Measurements from ENCODE around the gene TREH.

TREH gene

GRCh38 chr11:118649941-118650340 lies 29.5 kb downstream of the TREH start:
- Histone ChIP-seq H3K9me3 (ENCODE audit: control insufficient read depth in 1 of 2, low read length in 2 of 2) (no peaks in the 10 kb centered on the region), H3K9ac (ENCODE audit: low read depth in 1 of 2, low read length in 2 of 2) (no peak overlapping the region), H3K4me3 (ENCODE audit: low read depth in 1 of 2, low read length in 2 of 2) (no peak overlapping the region), H3K27ac (ENCODE audit: low read depth, low read length) (no peak overlapping the region), H3K36me3 (ENCODE audit: control insufficient read depth in 1 of 2, insufficient read depth in 2 of 2, low read length in 2 of 2) (peaks cover 14 to 62% of the 10 kb centered on the region in 2 donors), H3K4me1 (ENCODE audit: control insufficient read depth in 1 of 2, insufficient read depth in 2 of 2, low read length in 2 of 2) (peaks cover 5 to 8% of the 10 kb centered on the region in 2 donors), H3K27me3 (ENCODE audit: control insufficient read depth in 1 of 2, insufficient read depth in 2 of 2, low read length in 2 of 2) (no peaks in the 10 kb centered on the region)

GRCh38 chr11:118648291-118648690 lies 31.2 kb downstream of the TREH start:
- Histone ChIP-seq H3K9me3 (ENCODE audit: control insufficient read depth in 1 of 2, low read length in 2 of 2) (no peaks in the 10 kb centered on the region), H3K4me1 (ENCODE audit: control insufficient read depth in 1 of 2, insufficient read depth in 2 of 2, low read length in 2 of 2) (peaks cover 6 to 9% of the 10 kb centered on the region in 2 donors), H3K27me3 (ENCODE audit: control insufficient read depth in 1 of 2, insufficient read depth in 2 of 2, low read length in 2 of 2) (no peaks in the 10 kb centered on the region), H3K9ac (ENCODE audit: low read depth in 1 of 2, low read length in 2 of 2) (no peak overlapping the region), H3K36me3 (ENCODE audit: control insufficient read depth in 1 of 2, insufficient read depth in 2 of 2, low read length in 2 of 2) (peaks cover 17 to 69% of the 10 kb centered on the region in 2 donors), H3K27ac (ENCODE audit: low read depth, low read length) (no peak overlapping the region), H3K4me3 (ENCODE audit: low read depth in 1 of 2, low read length in 2 of 2) (no peak overlapping the region)

GRCh38 chr11:118646393-118646792 lies 33.1 kb downstream of the TREH start:
- no peaks in the 10 kb centered on the region for H3K27me3 ChIP-seq (ENCODE audit: control insufficient read depth in 1 of 2, insufficient read depth in 2 of 2, low read length in 2 of 2)
- H3K4me1 ChIP-seq (ENCODE audit: control insufficient read depth in 1 of 2, insufficient read depth in 2 of 2, low read length in 2 of 2), result peaks cover 25 to 28% of the 10 kb centered on the region in 2 donors
- no peaks in the 10 kb centered on the region for H3K9me3 ChIP-seq (ENCODE audit: control insufficient read depth in 1 of 2, low read length in 2 of 2)
- no peak overlapping the region for H3K4me3 ChIP-seq (ENCODE audit: low read depth in 1 of 2, low read length in 2 of 2)
- peaks cover 17 to 62% of the 10 kb centered on the region in 2 donors for H3K36me3 ChIP-seq (ENCODE audit: control insufficient read depth in 1 of 2, insufficient read depth in 2 of 2, low read length in 2 of 2)
- H3K9ac ChIP-seq (ENCODE audit: low read depth in 1 of 2, low read length in 2 of 2), result no peak overlapping the region
- H3K27ac ChIP-seq (ENCODE audit: low read depth, low read length), result no peak overlapping the region

GRCh38 chr11:118645066-118645715 lies 34.3 kb downstream of the TREH start:
- H3K27ac ChIP-seq (ENCODE audit: low read depth, low read length), result no peak overlapping the region

GRCh38 chr11:118644496-118644895 lies 35.0 kb downstream of the TREH start:
- Histone ChIP-seq H3K9ac (ENCODE audit: low read depth in 1 of 2, low read length in 2 of 2) (no peak overlapping the region), H3K27ac (ENCODE audit: low read depth, low read length) (no peak overlapping the region), H3K9me3 (ENCODE audit: control insufficient read depth in 1 of 2, low read length in 2 of 2) (no peaks in the 10 kb centered on the region), H3K4me3 (ENCODE audit: low read depth in 1 of 2, low read length in 2 of 2) (no peak overlapping the region), H3K4me1 (ENCODE audit: control insufficient read depth in 1 of 2, insufficient read depth in 2 of 2, low read length in 2 of 2) (peaks cover 29 to 33% of the 10 kb centered on the region in 2 donors), H3K36me3 (ENCODE audit: control insufficient read depth in 1 of 2, insufficient read depth in 2 of 2, low read length in 2 of 2) (peaks cover 7 to 44% of the 10 kb centered on the region in 2 donors), H3K27me3 (ENCODE audit: control insufficient read depth in 1 of 2, insufficient read depth in 2 of 2, low read length in 2 of 2) (no peaks in the 10 kb centered on the region)

More at GRCh38 chr11:118645066-118645715, 34.3 kb downstream of the TREH start:
- Histone ChIP-seq H3K36me3 (ENCODE audit: control insufficient read depth in 1 of 2, insufficient read depth in 2 of 2, low read length in 2 of 2) (peaks cover 9 to 51% of the 10 kb centered on the region in 2 donors), H3K9ac (ENCODE audit: low read depth in 1 of 2, low read length in 2 of 2) (no peak overlapping the region), H3K9me3 (ENCODE audit: control insufficient read depth in 1 of 2, low read length in 2 of 2) (no peaks in the 10 kb centered on the region), H3K4me3 (ENCODE audit: low read depth in 1 of 2, low read length in 2 of 2) (no peak overlapping the region), H3K4me1 (ENCODE audit: control insufficient read depth in 1 of 2, insufficient read depth in 2 of 2, low read length in 2 of 2) (peaks cover 34 to 40% of the 10 kb centered on the region in 2 donors), H3K27me3 (ENCODE audit: control insufficient read depth in 1 of 2, insufficient read depth in 2 of 2, low read length in 2 of 2) (no peaks in the 10 kb centered on the region)

- Histone ChIP-seq H3K9ac (ENCODE audit: low read depth in 1 of 2, low read length in 2 of 2) (no peak overlapping the region), H3K27ac (ENCODE audit: low read depth, low read length) (no peak overlapping the region), H3K36me3 (ENCODE audit: control insufficient read depth in 1 of 2, insufficient read depth in 2 of 2, low read length in 2 of 2) (peaks cover 7 to 44% of the 10 kb centered on the region in 2 donors), H3K27me3 (ENCODE audit: control insufficient read depth in 1 of 2, insufficient read depth in 2 of 2, low read length in 2 of 2) (no peaks in the 10 kb centered on the region), H3K4me3 (ENCODE audit: low read depth in 1 of 2, low read length in 2 of 2) (no peak overlapping the region), H3K9me3 (ENCODE audit: control insufficient read depth in 1 of 2, low read length in 2 of 2) (no peaks in the 10 kb centered on the region), H3K4me1 (ENCODE audit: control insufficient read depth in 1 of 2, insufficient read depth in 2 of 2, low read length in 2 of 2) (peaks cover 29 to 33% of the 10 kb centered on the region in 2 donors)
Observed at GRCh38 chr11:118643995-118644345, 35.5 kb downstream of the TREH start.

GRCh38 chr11:118643142-118643994 lies 36.1 kb downstream of the TREH start:
- no peak overlapping the region for H3K4me3 ChIP-seq (ENCODE audit: low read depth in 1 of 2, low read length in 2 of 2)
- H3K9me3 ChIP-seq (ENCODE audit: control insufficient read depth in 1 of 2, low read length in 2 of 2), result no peaks in the 10 kb centered on the region
- no peaks in the 10 kb centered on the region for H3K27me3 ChIP-seq (ENCODE audit: control insufficient read depth in 1 of 2, insufficient read depth in 2 of 2, low read length in 2 of 2)
- no peak overlapping the region for H3K27ac ChIP-seq (ENCODE audit: low read depth, low read length)
- H3K4me1 ChIP-seq (ENCODE audit: control insufficient read depth in 1 of 2, insufficient read depth in 2 of 2, low read length in 2 of 2), result peaks cover 29 to 33% of the 10 kb centered on the region in 2 donors
- H3K36me3 ChIP-seq (ENCODE audit: control insufficient read depth in 1 of 2, insufficient read depth in 2 of 2, low read length in 2 of 2), result peaks cover 7 to 42% of the 10 kb centered on the region in 2 donors
- no peak overlapping the region for H3K9ac ChIP-seq (ENCODE audit: low read depth in 1 of 2, low read length in 2 of 2)

GRCh38 chr11:118641397-118642019 lies 37.9 kb downstream of the TREH start:
- no peak overlapping the region for H3K4me3 ChIP-seq (ENCODE audit: low read depth in 1 of 2, low read length in 2 of 2)
- peaks cover 12 to 41% of the 10 kb centered on the region in 2 donors for H3K36me3 ChIP-seq (ENCODE audit: control insufficient read depth in 1 of 2, insufficient read depth in 2 of 2, low read length in 2 of 2)
- H3K4me1 ChIP-seq (ENCODE audit: control insufficient read depth in 1 of 2, insufficient read depth in 2 of 2, low read length in 2 of 2), result peaks cover 29 to 33% of the 10 kb centered on the region in 2 donors
- H3K9me3 ChIP-seq (ENCODE audit: control insufficient read depth in 1 of 2, low read length in 2 of 2), result no peaks in the 10 kb centered on the region
- no peak overlapping the region for H3K27ac ChIP-seq (ENCODE audit: low read depth, low read length)
- no peaks in the 10 kb centered on the region for H3K27me3 ChIP-seq (ENCODE audit: control insufficient read depth in 1 of 2, insufficient read depth in 2 of 2, low read length in 2 of 2)
- H3K9ac ChIP-seq (ENCODE audit: low read depth in 1 of 2, low read length in 2 of 2), result no peak overlapping the region

- peaks cover 35 to 38% of the 10 kb centered on the region in 2 donors for H3K4me1 ChIP-seq (ENCODE audit: control insufficient read depth in 1 of 2, insufficient read depth in 2 of 2, low read length in 2 of 2)
- H3K27me3 ChIP-seq (ENCODE audit: control insufficient read depth in 1 of 2, insufficient read depth in 2 of 2, low read length in 2 of 2), result no peaks in the 10 kb centered on the region
- H3K4me3 ChIP-seq (ENCODE audit: low read depth in 1 of 2, low read length in 2 of 2), result no peak overlapping the region
- H3K27ac ChIP-seq (ENCODE audit: low read depth, low read length), result no peak overlapping the region
- peak overlapping the region in 1 of 2 donors; percentile 16 for H3K9ac ChIP-seq (ENCODE audit: low read depth in 1 of 2, low read length in 2 of 2)
- H3K36me3 ChIP-seq (ENCODE audit: control insufficient read depth in 1 of 2, insufficient read depth in 2 of 2, low read length in 2 of 2), result peaks cover 11 to 34% of the 10 kb centered on the region in 2 donors
- no peaks in the 10 kb centered on the region for H3K9me3 ChIP-seq (ENCODE audit: control insufficient read depth in 1 of 2, low read length in 2 of 2)
Observed at GRCh38 chr11:118640332-118641154, 38.9 kb downstream of the TREH start.
